Body of pancreas (tissue), 4 donors: ENCODE results near the gene CDK17.

Experiments
- POLR2A ChIP-seq, 3 donors: fragments of 450-650 bp; IDR thresholded peaks; one replicate each; pipeline ENCODE4 v1.6.1; 2016; ENCODE audit warnings: antibody characterized with exemption in 3 of 3, mild to moderate bottlenecking in 2 of 3
- TF ChIP-seq, protein P1 (sequence below), 7 experiments: fragments of 450-650 bp in 4 of 7; fragments of 200-600 bp in 3 of 7; sonication (generic) in 3 of 7; IDR thresholded peaks; one replicate each; pipeline ENCODE4 v1.5.1; 2016 to 2019; ENCODE audit warnings: antibody characterized with exemption in 7 of 7

GRCh38 chr12:96396914-96397313, 3.3 kb downstream of the CDK17 start:
- TF ChIP-seq, protein P1, sequence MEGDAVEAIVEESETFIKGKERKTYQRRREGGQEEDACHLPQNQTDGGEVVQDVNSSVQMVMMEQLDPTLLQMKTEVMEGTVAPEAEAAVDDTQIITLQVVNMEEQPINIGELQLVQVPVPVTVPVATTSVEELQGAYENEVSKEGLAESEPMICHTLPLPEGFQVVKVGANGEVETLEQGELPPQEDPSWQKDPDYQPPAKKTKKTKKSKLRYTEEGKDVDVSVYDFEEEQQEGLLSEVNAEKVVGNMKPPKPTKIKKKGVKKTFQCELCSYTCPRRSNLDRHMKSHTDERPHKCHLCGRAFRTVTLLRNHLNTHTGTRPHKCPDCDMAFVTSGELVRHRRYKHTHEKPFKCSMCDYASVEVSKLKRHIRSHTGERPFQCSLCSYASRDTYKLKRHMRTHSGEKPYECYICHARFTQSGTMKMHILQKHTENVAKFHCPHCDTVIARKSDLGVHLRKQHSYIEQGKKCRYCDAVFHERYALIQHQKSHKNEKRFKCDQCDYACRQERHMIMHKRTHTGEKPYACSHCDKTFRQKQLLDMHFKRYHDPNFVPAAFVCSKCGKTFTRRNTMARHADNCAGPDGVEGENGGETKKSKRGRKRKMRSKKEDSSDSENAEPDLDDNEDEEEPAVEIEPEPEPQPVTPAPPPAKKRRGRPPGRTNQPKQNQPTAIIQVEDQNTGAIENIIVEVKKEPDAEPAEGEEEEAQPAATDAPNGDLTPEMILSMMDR (IDR thresholded peaks at IDR 0.05) = no peak
- no peak for TF ChIP-seq POLR2A (IDR thresholded peaks at IDR 0.05)
